WTC11 (cell line): ENCODE data around the gene PPP1R3D. TPM values are rescaled to one million over a fixed set of nuclear protein-coding genes. Genes with fewer than 3 reads are reported as not detected.

Experiments used
- ATAC-seq: fragments of 200-7000 bp; cut with Tn5 transposase; 2 replicates; pipeline ENCODE4 v1.10.0; 2021; ENCODE audit warnings: mild to moderate bottlenecking, moderate library complexity
- CTCF ChIA-PET: fragments of 300-600 bp; sonication (Branson Sonifier 250); formaldehyde crosslinking; loops from one replicate; lab custom pipeline; 2021; ENCODE audit warnings: antibody characterized with exemption; lab: Charles Lee
- POLR2A ChIA-PET: fragments of 350-600 bp; sonication (Branson Sonifier 250); formaldehyde crosslinking; loops from one replicate; lab custom pipeline; 2021; ENCODE audit warnings: antibody characterized with exemption; lab: Charles Lee
- DNase-seq: peaks from one replicate; pipeline ENCODE4 v3.0.0; 2021; ENCODE audit warnings: low spot score
- H3K27ac Mint-ChIP-seq: 2 replicates; pipeline ENCODE4 v1.8.0; 2021; ENCODE audit warnings: mixed read lengths
- H3K27me3 Mint-ChIP-seq: 2 replicates; pipeline ENCODE4 v1.8.0; 2021; ENCODE audit warnings: low read depth, mild to moderate bottlenecking, moderate library complexity, mixed read lengths
- H3K36me3 Mint-ChIP-seq: 2 replicates; pipeline ENCODE4 v1.8.0; 2021; ENCODE audit warnings: mixed read lengths
- H3K4me1 Mint-ChIP-seq: 2 replicates; pipeline ENCODE4 v1.8.0; 2022; ENCODE audit warnings: mixed read lengths
- H3K4me3 Mint-ChIP-seq: 2 replicates; pipeline ENCODE4 v1.8.0; 2021; ENCODE audit warnings: mild to moderate bottlenecking, moderate library complexity, mixed read lengths
- H3K9me3 Mint-ChIP-seq: 2 replicates; pipeline ENCODE4 v1.8.0; 2021; ENCODE audit warnings: mixed read lengths
- ATF2 ChIP-seq: sonication (generic); formaldehyde crosslinking; IDR thresholded peaks from 2 replicates; pipeline ENCODE4 v1.8.1; 2022; ENCODE audit warnings: low read depth, missing genetic modification reagents, borderline replicate concordance
- ATF3 ChIP-seq: sonication (generic); formaldehyde crosslinking; conservative IDR thresholded peaks from 2 replicates; pipeline ENCODE4 v1.8.1; 2022; ENCODE audit warnings: mild to moderate bottlenecking, missing genetic modification reagents
- ETV6 ChIP-seq: sonication (generic); formaldehyde crosslinking; IDR thresholded peaks from 2 replicates; pipeline ENCODE4 v1.8.1; 2022; ENCODE audit warnings: mild to moderate bottlenecking, missing genetic modification reagents
- GRHL2 ChIP-seq: fragments of 250-450 bp; sonication (Bioruptor Pico); IDR thresholded peaks from 2 replicates; pipeline ENCODE4 v1.8.0; 2022; ENCODE audit warnings: mild to moderate bottlenecking, moderate library complexity; ENCODE audit not compliant: insufficient replicate concordance, severe bottlenecking
- GTF2I ChIP-seq: fragments of 250-450 bp; sonication (Bioruptor Pico); conservative IDR thresholded peaks from 2 replicates; pipeline ENCODE4 v1.4.0; 2021; ENCODE audit warnings: mild to moderate bottlenecking
- NFATC4 ChIP-seq: fragments of 250-450 bp; sonication (Bioruptor Pico); IDR thresholded peaks from 2 replicates; pipeline ENCODE4 v1.9.0; 2021; ENCODE audit warnings: mild to moderate bottlenecking
- RORB ChIP-seq: fragments of 250-450 bp; sonication (Bioruptor Pico); IDR thresholded peaks from 2 replicates; pipeline ENCODE4 v1.9.0; 2021; ENCODE audit warnings: mild to moderate bottlenecking
- SMAD4 ChIP-seq: sonication (generic); formaldehyde crosslinking; IDR thresholded peaks from 2 replicates; pipeline ENCODE4 v1.8.0; 2022; ENCODE audit warnings: mild to moderate bottlenecking, missing genetic modification reagents
- ZBTB43 ChIP-seq: sonication (generic); formaldehyde crosslinking; IDR thresholded peaks from 2 replicates; pipeline ENCODE4 v1.8.1; 2023; ENCODE audit warnings: mild to moderate bottlenecking, missing genetic modification reagents
- ZNF671 ChIP-seq: fragments of 250-450 bp; sonication (Bioruptor Pico); IDR thresholded peaks from 2 replicates; pipeline ENCODE4 v1.8.0; 2021; ENCODE audit warnings: mild to moderate bottlenecking
- total RNA-seq: library from RNA; stranded (reverse); gene quantifications from 3 replicates; pipeline ENCODE4 v1.2.3, GENCODE V29; 2021
- TF ChIP-seq, protein P1 (sequence below): sonication (generic); formaldehyde crosslinking; IDR thresholded peaks from 2 replicates; pipeline ENCODE4 v1.8.0; 2023; ENCODE audit warnings: missing genetic modification reagents, mild to moderate bottlenecking, borderline replicate concordance
- TF ChIP-seq, protein P2 (sequence below): sonication (generic); formaldehyde crosslinking; IDR thresholded peaks from 2 replicates; pipeline ENCODE4 v1.8.1; 2023; ENCODE audit warnings: mild to moderate bottlenecking, missing genetic modification reagents, borderline replicate concordance
- TF ChIP-seq, protein P3 (sequence below): fragments of 250-450 bp; sonication (Bioruptor Pico); IDR thresholded peaks from 2 replicates; pipeline ENCODE4 v2.1.2; 2022; ENCODE audit warnings: mild to moderate bottlenecking, moderate library complexity

Gene PPP1R3D
- total RNA-seq, 1 experiment from 2014 or later: 2.4 TPM

DNA sequence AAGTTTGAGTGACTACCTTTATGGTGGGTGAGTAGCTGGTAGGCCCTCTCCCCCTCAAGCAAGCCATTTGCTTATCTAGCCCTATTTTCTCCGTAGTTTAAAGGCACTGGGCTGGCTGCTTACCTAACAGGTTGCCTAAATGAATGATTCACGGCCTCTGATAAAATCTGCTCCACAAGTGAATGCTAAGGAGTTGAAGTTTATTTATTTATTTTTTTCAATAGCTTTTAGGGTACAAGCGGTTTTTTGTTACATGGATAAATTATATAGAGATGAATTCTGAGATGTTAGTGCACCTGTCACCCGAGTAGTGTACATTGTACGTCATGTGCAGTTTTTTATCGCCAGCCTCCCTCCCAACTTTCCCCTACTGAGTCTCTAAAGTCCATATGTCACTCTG is 9.8 kb upstream of the PPP1R3D start:
- no peak overlapping the region for H3K4me3 Mint-ChIP-seq
- CTCF ChIA-PET: interaction anchor here (1.5 to 2.3 kb wide), 2 partner anchors 60 to 100 kb away, joined by 8 to 10 read pairs; no protein-coding TSS in a partner anchor
- DNase-seq (no peak), ATAC-seq (no peak)
- peaks cover 2% of the 10 kb centered on the region; the same call in 1 of the 2 replicates for H3K27me3 Mint-ChIP-seq
- POLR2A ChIA-PET: no interaction called here
- H3K36me3 Mint-ChIP-seq: no peaks in the 10 kb centered on the region; the same call in 1 of the 2 replicates
- no peaks in the 10 kb centered on the region for H3K9me3 Mint-ChIP-seq
- H3K27ac Mint-ChIP-seq: no peak overlapping the region
- TF ChIP-seq GRHL2 (CRISPR knock-in tag) (no peak), ETV6 (CRISPR knock-in tag) (no peak), GTF2I (CRISPR knock-in tag) (no peak), ZBTB43 (CRISPR knock-in tag) (no peak), RORB (CRISPR knock-in tag) (no peak), ATF3 (CRISPR knock-in tag) (no peak), ATF2 (CRISPR knock-in tag) (no peak), ZNF671 (no peak), SMAD4 (CRISPR knock-in tag) (no peak), NFATC4 (no peak)
- TF ChIP-seq, protein P1, sequence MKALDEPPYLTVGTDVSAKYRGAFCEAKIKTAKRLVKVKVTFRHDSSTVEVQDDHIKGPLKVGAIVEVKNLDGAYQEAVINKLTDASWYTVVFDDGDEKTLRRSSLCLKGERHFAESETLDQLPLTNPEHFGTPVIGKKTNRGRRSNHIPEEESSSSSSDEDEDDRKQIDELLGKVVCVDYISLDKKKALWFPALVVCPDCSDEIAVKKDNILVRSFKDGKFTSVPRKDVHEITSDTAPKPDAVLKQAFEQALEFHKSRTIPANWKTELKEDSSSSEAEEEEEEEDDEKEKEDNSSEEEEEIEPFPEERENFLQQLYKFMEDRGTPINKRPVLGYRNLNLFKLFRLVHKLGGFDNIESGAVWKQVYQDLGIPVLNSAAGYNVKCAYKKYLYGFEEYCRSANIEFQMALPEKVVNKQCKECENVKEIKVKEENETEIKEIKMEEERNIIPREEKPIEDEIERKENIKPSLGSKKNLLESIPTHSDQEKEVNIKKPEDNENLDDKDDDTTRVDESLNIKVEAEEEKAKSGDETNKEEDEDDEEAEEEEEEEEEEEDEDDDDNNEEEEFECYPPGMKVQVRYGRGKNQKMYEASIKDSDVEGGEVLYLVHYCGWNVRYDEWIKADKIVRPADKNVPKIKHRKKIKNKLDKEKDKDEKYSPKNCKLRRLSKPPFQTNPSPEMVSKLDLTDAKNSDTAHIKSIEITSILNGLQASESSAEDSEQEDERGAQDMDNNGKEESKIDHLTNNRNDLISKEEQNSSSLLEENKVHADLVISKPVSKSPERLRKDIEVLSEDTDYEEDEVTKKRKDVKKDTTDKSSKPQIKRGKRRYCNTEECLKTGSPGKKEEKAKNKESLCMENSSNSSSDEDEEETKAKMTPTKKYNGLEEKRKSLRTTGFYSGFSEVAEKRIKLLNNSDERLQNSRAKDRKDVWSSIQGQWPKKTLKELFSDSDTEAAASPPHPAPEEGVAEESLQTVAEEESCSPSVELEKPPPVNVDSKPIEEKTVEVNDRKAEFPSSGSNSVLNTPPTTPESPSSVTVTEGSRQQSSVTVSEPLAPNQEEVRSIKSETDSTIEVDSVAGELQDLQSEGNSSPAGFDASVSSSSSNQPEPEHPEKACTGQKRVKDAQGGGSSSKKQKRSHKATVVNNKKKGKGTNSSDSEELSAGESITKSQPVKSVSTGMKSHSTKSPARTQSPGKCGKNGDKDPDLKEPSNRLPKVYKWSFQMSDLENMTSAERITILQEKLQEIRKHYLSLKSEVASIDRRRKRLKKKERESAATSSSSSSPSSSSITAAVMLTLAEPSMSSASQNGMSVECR (CRISPR knock-in tag): no peak
- TF ChIP-seq, protein P2, sequence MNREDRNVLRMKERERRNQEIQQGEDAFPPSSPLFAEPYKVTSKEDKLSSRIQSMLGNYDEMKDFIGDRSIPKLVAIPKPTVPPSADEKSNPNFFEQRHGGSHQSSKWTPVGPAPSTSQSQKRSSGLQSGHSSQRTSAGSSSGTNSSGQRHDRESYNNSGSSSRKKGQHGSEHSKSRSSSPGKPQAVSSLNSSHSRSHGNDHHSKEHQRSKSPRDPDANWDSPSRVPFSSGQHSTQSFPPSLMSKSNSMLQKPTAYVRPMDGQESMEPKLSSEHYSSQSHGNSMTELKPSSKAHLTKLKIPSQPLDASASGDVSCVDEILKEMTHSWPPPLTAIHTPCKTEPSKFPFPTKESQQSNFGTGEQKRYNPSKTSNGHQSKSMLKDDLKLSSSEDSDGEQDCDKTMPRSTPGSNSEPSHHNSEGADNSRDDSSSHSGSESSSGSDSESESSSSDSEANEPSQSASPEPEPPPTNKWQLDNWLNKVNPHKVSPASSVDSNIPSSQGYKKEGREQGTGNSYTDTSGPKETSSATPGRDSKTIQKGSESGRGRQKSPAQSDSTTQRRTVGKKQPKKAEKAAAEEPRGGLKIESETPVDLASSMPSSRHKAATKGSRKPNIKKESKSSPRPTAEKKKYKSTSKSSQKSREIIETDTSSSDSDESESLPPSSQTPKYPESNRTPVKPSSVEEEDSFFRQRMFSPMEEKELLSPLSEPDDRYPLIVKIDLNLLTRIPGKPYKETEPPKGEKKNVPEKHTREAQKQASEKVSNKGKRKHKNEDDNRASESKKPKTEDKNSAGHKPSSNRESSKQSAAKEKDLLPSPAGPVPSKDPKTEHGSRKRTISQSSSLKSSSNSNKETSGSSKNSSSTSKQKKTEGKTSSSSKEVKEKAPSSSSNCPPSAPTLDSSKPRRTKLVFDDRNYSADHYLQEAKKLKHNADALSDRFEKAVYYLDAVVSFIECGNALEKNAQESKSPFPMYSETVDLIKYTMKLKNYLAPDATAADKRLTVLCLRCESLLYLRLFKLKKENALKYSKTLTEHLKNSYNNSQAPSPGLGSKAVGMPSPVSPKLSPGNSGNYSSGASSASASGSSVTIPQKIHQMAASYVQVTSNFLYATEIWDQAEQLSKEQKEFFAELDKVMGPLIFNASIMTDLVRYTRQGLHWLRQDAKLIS: no peak
- TF ChIP-seq, protein P3, sequence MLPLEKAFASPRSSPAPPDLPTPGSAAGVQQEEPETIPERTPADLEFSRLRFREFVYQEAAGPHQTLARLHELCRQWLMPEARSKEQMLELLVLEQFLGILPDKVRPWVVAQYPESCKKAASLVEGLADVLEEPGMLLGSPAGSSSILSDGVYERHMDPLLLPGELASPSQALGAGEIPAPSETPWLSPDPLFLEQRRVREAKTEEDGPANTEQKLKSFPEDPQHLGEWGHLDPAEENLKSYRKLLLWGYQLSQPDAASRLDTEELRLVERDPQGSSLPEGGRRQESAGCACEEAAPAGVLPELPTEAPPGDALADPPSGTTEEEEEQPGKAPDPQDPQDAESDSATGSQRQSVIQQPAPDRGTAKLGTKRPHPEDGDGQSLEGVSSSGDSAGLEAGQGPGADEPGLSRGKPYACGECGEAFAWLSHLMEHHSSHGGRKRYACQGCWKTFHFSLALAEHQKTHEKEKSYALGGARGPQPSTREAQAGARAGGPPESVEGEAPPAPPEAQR (CRISPR knock-in tag): no peak
- TF ChIP-seq, all 79 proteins: peak for 0
- peaks cover 9% of the 10 kb centered on the region for H3K4me1 Mint-ChIP-seq
